WTC11 (cell line): ENCODE results near the gene CSNK1A1. TPM values are rescaled to one million over a fixed set of nuclear protein-coding genes. Genes with fewer than 3 reads are reported as not detected.

Experiments
- ATAC-seq: fragments of 200-7000 bp; cut with Tn5 transposase; 2 replicates; pipeline ENCODE4 v1.10.0; 2021; ENCODE audit warnings: mild to moderate bottlenecking, moderate library complexity
- CTCF ChIA-PET: fragments of 300-600 bp; sonication (Branson Sonifier 250); formaldehyde crosslinking; loops from one replicate; lab custom pipeline; 2021; ENCODE audit warnings: antibody characterized with exemption; lab: Charles Lee
- POLR2A ChIA-PET: fragments of 350-600 bp; sonication (Branson Sonifier 250); formaldehyde crosslinking; loops from one replicate; lab custom pipeline; 2021; ENCODE audit warnings: antibody characterized with exemption; lab: Charles Lee
- DNase-seq: peaks from one replicate; pipeline ENCODE4 v3.0.0; 2021; ENCODE audit warnings: low spot score
- H3K27ac Mint-ChIP-seq: 2 replicates; pipeline ENCODE4 v1.8.0; 2021; ENCODE audit warnings: mixed read lengths
- H3K27me3 Mint-ChIP-seq: 2 replicates; pipeline ENCODE4 v1.8.0; 2021; ENCODE audit warnings: low read depth, mild to moderate bottlenecking, moderate library complexity, mixed read lengths
- H3K36me3 Mint-ChIP-seq: 2 replicates; pipeline ENCODE4 v1.8.0; 2021; ENCODE audit warnings: mixed read lengths
- H3K4me1 Mint-ChIP-seq: 2 replicates; pipeline ENCODE4 v1.8.0; 2022; ENCODE audit warnings: mixed read lengths
- H3K4me3 Mint-ChIP-seq: 2 replicates; pipeline ENCODE4 v1.8.0; 2021; ENCODE audit warnings: mild to moderate bottlenecking, moderate library complexity, mixed read lengths
- H3K9me3 Mint-ChIP-seq: 2 replicates; pipeline ENCODE4 v1.8.0; 2021; ENCODE audit warnings: mixed read lengths
- ATF1 ChIP-seq: sonication (generic); formaldehyde crosslinking; IDR thresholded peaks from 2 replicates; pipeline ENCODE4 v1.8.1; 2023; ENCODE audit warnings: mild to moderate bottlenecking, moderate library complexity, missing genetic modification reagents
- CBFB ChIP-seq: sonication (generic); formaldehyde crosslinking; IDR thresholded peaks from 2 replicates; pipeline ENCODE4 v1.8.1; 2022; ENCODE audit warnings: mild to moderate bottlenecking, low read depth, missing genetic modification reagents
- CTCF ChIP-seq: fragments of 200-600 bp; IDR thresholded peaks from 2 replicates; pipeline ENCODE4 v1.8.0; 2022; ENCODE audit warnings: antibody characterized with exemption
- E2F4 ChIP-seq: sonication (generic); formaldehyde crosslinking; IDR thresholded peaks from 2 replicates; pipeline ENCODE4 v1.8.1; 2022; ENCODE audit warnings: low read depth, mild to moderate bottlenecking, moderate library complexity, missing genetic modification reagents, borderline replicate concordance
- ETV6 ChIP-seq: sonication (generic); formaldehyde crosslinking; IDR thresholded peaks from 2 replicates; pipeline ENCODE4 v1.8.1; 2022; ENCODE audit warnings: mild to moderate bottlenecking, missing genetic modification reagents
- FOXK1 ChIP-seq: sonication (generic); formaldehyde crosslinking; IDR thresholded peaks from 2 replicates; pipeline ENCODE4 v1.8.0; 2022; ENCODE audit warnings: mild to moderate bottlenecking, moderate library complexity, missing genetic modification reagents
- FOXP1 ChIP-seq: sonication (generic); formaldehyde crosslinking; IDR thresholded peaks from 2 replicates; pipeline ENCODE4 v1.8.0; 2022; ENCODE audit warnings: missing genetic modification reagents, mild to moderate bottlenecking, moderate library complexity, borderline replicate concordance
- GRHL2 ChIP-seq: fragments of 250-450 bp; sonication (Bioruptor Pico); IDR thresholded peaks from 2 replicates; pipeline ENCODE4 v1.8.0; 2022; ENCODE audit warnings: mild to moderate bottlenecking, moderate library complexity; ENCODE audit not compliant: insufficient replicate concordance, severe bottlenecking
- HMGXB4 ChIP-seq: sonication (generic); formaldehyde crosslinking; IDR thresholded peaks from 2 replicates; pipeline ENCODE4 v1.8.1; 2023; ENCODE audit warnings: mild to moderate bottlenecking, moderate library complexity, missing genetic modification reagents
- JAZF1 ChIP-seq: fragments of 250-450 bp; sonication (Bioruptor Pico); IDR thresholded peaks from 2 replicates; pipeline ENCODE4 v1.9.0; 2021; ENCODE audit warnings: moderate library complexity, mild to moderate bottlenecking, inconsistent platforms
- KAT7 ChIP-seq: sonication (generic); formaldehyde crosslinking; IDR thresholded peaks from 2 replicates; pipeline ENCODE4 v1.8.1; 2023; ENCODE audit warnings: missing genetic modification reagents, mild to moderate bottlenecking, borderline replicate concordance
- MAX ChIP-seq: sonication (generic); formaldehyde crosslinking; IDR thresholded peaks from 2 replicates; pipeline ENCODE4 v1.8.0; 2022; ENCODE audit warnings: mild to moderate bottlenecking, missing genetic modification reagents
- MLX ChIP-seq: sonication (generic); formaldehyde crosslinking; IDR thresholded peaks from 2 replicates; pipeline ENCODE4 v1.8.1; 2023; ENCODE audit warnings: mild to moderate bottlenecking, missing genetic modification reagents, moderate library complexity
- NR1H2 ChIP-seq: sonication (generic); formaldehyde crosslinking; IDR thresholded peaks from 2 replicates; pipeline ENCODE4 v1.9.0; 2021; ENCODE audit warnings: mild to moderate bottlenecking, moderate library complexity, missing genetic modification reagents
- NR2C2 ChIP-seq: sonication (generic); formaldehyde crosslinking; IDR thresholded peaks from 2 replicates; pipeline ENCODE4 v1.8.0; 2022; ENCODE audit warnings: mild to moderate bottlenecking, missing genetic modification reagents
- NR3C1 ChIP-seq: sonication (generic); formaldehyde crosslinking; conservative IDR thresholded peaks from 2 replicates; pipeline ENCODE4 v1.8.1; 2023; ENCODE audit warnings: low read depth, mild to moderate bottlenecking, missing genetic modification reagents
- PREB ChIP-seq: sonication (generic); formaldehyde crosslinking; IDR thresholded peaks from 2 replicates; pipeline ENCODE4 v1.8.1; 2022; ENCODE audit warnings: mild to moderate bottlenecking, missing genetic modification reagents, moderate library complexity, borderline replicate concordance
- SOX15 ChIP-seq: fragments of 250-450 bp; sonication (Bioruptor Pico); IDR thresholded peaks from 2 replicates; pipeline ENCODE4 v1.9.0; 2021; ENCODE audit warnings: mild to moderate bottlenecking
- TCF7 ChIP-seq: sonication (generic); formaldehyde crosslinking; IDR thresholded peaks from 2 replicates; pipeline ENCODE4 v1.8.0; 2022; ENCODE audit warnings: mild to moderate bottlenecking, low read depth, missing genetic modification reagents, moderate library complexity
- TEAD1 ChIP-seq: sonication (generic); formaldehyde crosslinking; IDR thresholded peaks from 2 replicates; pipeline ENCODE4 v1.8.0; 2022; ENCODE audit warnings: mild to moderate bottlenecking, missing genetic modification reagents
- TP53 ChIP-seq: sonication (generic); formaldehyde crosslinking; IDR thresholded peaks from 2 replicates; pipeline ENCODE4 v1.8.1; 2023; ENCODE audit warnings: mild to moderate bottlenecking, missing genetic modification reagents
- USF1 ChIP-seq: sonication (generic); formaldehyde crosslinking; IDR thresholded peaks from 2 replicates; pipeline ENCODE4 v1.8.0; 2022; ENCODE audit warnings: mild to moderate bottlenecking, missing genetic modification reagents
- ZBTB21 ChIP-seq: sonication (generic); formaldehyde crosslinking; IDR thresholded peaks from 2 replicates; pipeline ENCODE4 v1.8.1; 2023; ENCODE audit warnings: mild to moderate bottlenecking, missing genetic modification reagents, borderline replicate concordance
- ZNF121 ChIP-seq: sonication (generic); formaldehyde crosslinking; IDR thresholded peaks from 2 replicates; pipeline ENCODE4 v1.8.0; 2023; ENCODE audit warnings: missing genetic modification reagents
- ZNF317 ChIP-seq: sonication (generic); formaldehyde crosslinking; IDR thresholded peaks from 2 replicates; pipeline ENCODE4 v1.8.1; 2023; ENCODE audit warnings: low read depth, mild to moderate bottlenecking, moderate library complexity, missing genetic modification reagents, borderline replicate concordance
- ZNF423 ChIP-seq: fragments of 250-450 bp; sonication (Bioruptor Pico); IDR thresholded peaks from 2 replicates; pipeline ENCODE4 v2.1.2; 2022; ENCODE audit warnings: mild to moderate bottlenecking, moderate library complexity
- ZNF512 ChIP-seq: sonication (generic); formaldehyde crosslinking; IDR thresholded peaks from 2 replicates; pipeline ENCODE4 v1.8.1; 2022; ENCODE audit warnings: missing genetic modification reagents, borderline replicate concordance
- total RNA-seq: library from RNA; stranded (reverse); gene quantifications from 3 replicates; pipeline ENCODE4 v1.2.3, GENCODE V29; 2021

Gene CSNK1A1
- total RNA-seq, 1 experiment from 2014 or later, result 276 TPM

GRCh38 chr5:149541893-149542292 is 9.3 kb downstream of the CSNK1A1 start:
- TF ChIP-seq KAT7 (CRISPR knock-in tag) (no peak), MLX (no peak), ZNF512 (CRISPR knock-in tag) (no peak), CTCF (no peak), ZBTB21 (CRISPR knock-in tag) (no peak), ZNF317 (CRISPR knock-in tag) (no peak), USF1 (CRISPR knock-in tag) (no peak), TP53 (CRISPR knock-in tag) (no peak), E2F4 (CRISPR knock-in tag) (no peak), NR3C1 (CRISPR knock-in tag) (no peak), ETV6 (CRISPR knock-in tag) (no peak), ATF1 (CRISPR knock-in tag) (no peak), ZNF121 (CRISPR knock-in tag) (no peak), CBFB (CRISPR knock-in tag) (no peak), TCF7 (no peak), ZNF423 (CRISPR knock-in tag) (no peak), NR1H2 (CRISPR knock-in tag) (no peak), GRHL2 (CRISPR knock-in tag) (no peak), FOXK1 (CRISPR knock-in tag) (no peak), NR2C2 (CRISPR knock-in tag) (no peak)
- Mint-ChIP-seq H3K4me1 (peaks cover 44% of the 10 kb centered on the region), H3K9me3 (no peaks in the 10 kb centered on the region), H3K27me3 (no peaks in the 10 kb centered on the region), H3K27ac (no peak overlapping the region), H3K36me3 (peaks cover 58% of the 10 kb centered on the region), H3K4me3 (no peak overlapping the region)
- no peak for ATAC-seq
- ChIA-PET POLR2A (no interaction called here), CTCF (interaction anchor here (0.6 to 1.3 kb wide), 2 partner anchors 42 to 99 kb away, joined by 4 to 6 read pairs; no protein-coding TSS in a partner anchor)
- no peak for DNase-seq

GRCh38 chr5:149540089-149540488 is 11.2 kb downstream of the CSNK1A1 start:
- CTCF ChIA-PET, result no interaction called here
- H3K36me3 Mint-ChIP-seq, result peaks cover 41% of the 10 kb centered on the region
- DNase-seq (no peak), ATAC-seq (no peak)
- no peak overlapping the region for H3K27ac Mint-ChIP-seq
- peaks cover 40% of the 10 kb centered on the region for H3K4me1 Mint-ChIP-seq
- H3K27me3 Mint-ChIP-seq, result no peaks in the 10 kb centered on the region
- POLR2A ChIA-PET, result no interaction called here
- no peaks in the 10 kb centered on the region for H3K9me3 Mint-ChIP-seq
- no peak overlapping the region for H3K4me3 Mint-ChIP-seq
- no peak for TF ChIP-seq NR3C1 (CRISPR knock-in tag)
- TF ChIP-seq TEAD1 (CRISPR knock-in tag), result no peak
- TF ChIP-seq PREB (CRISPR knock-in tag), result no peak
- no peak for TF ChIP-seq ZNF317 (CRISPR knock-in tag)
- no peak for TF ChIP-seq JAZF1
- no peak for TF ChIP-seq FOXP1 (CRISPR knock-in tag)
- no peak for TF ChIP-seq SOX15 (CRISPR knock-in tag)
- TF ChIP-seq MAX (CRISPR knock-in tag), result no peak
- TF ChIP-seq HMGXB4, result no peak
- no peak for TF ChIP-seq TP53 (CRISPR knock-in tag)
- TF ChIP-seq ETV6 (CRISPR knock-in tag), result no peak
